ENCODE measurements around the gene NAT8L. TPM values are rescaled to one million over a fixed set of nuclear protein-coding genes. Genes with fewer than 3 reads are reported as not detected.
A peak's percentile ranks its signal among the peaks of the same experiment; 100 is the strongest.

NAT8L gene
- total and polyA plus RNA-seq, 2 of the 13 experiments (the other 11 are each of a cell fraction or from before 2014, with no cell fraction given) = 2.2 to 3.3 TPM

- peak; percentile 61; the same call in 1 of the 2 replicates for TF ChIP-seq ZFP91 (CRISPR knock-in tag; IDR thresholded peaks at IDR 0.05; ENCODE audit: borderline replicate concordance)
- no peak for TF ChIP-seq ZBTB33 (CRISPR knock-in tag; IDR thresholded peaks at IDR 0.05)
- TF ChIP-seq ZNF883 (CRISPR knock-in tag; IDR thresholded peaks at IDR 0.05; ENCODE audit: not compliant biosample characterization) = no peak
- 0 out of 2 replicates have a peak, but pooled peaks have one; percentile 49 for TF ChIP-seq ZNF501 (CRISPR knock-in tag; IDR thresholded peaks at IDR 0.05)
- peak; percentile 40; the same call in 1 of the 2 replicates for TF ChIP-seq MYC (CRISPR knock-in tag; IDR thresholded peaks at IDR 0.05; ENCODE audit: borderline replicate concordance)
- no peak for TF ChIP-seq ZNF576 (CRISPR knock-in tag; IDR thresholded peaks at IDR 0.05)
- TF ChIP-seq EED (CRISPR knock-in tag; IDR thresholded peaks at IDR 0.05) = no peak
- TF ChIP-seq PRMT3 (CRISPR knock-in tag; IDR thresholded peaks at IDR 0.05; ENCODE audit: borderline replicate concordance, low read depth) = 0 out of 2 replicates have a peak, but pooled peaks have one; percentile 4
- no peak for TF ChIP-seq SMAD9 (CRISPR knock-in tag; IDR thresholded peaks at IDR 0.05)
- TF ChIP-seq UBTF (CRISPR knock-in tag; IDR thresholded peaks at IDR 0.05) = peak; percentile 42; the same call in 1 of the 2 replicates
- TF ChIP-seq ZBTB8A (CRISPR knock-in tag; IDR thresholded peaks at IDR 0.05; ENCODE audit: borderline replicate concordance, low read depth) = no peak
- no peak for TF ChIP-seq MEIS1 (CRISPR knock-in tag; IDR thresholded peaks at IDR 0.05; ENCODE audit: borderline replicate concordance)
- TF ChIP-seq SIX4 (CRISPR knock-in tag; IDR thresholded peaks at IDR 0.05) = no peak
- no peak for TF ChIP-seq MAFG (CRISPR knock-in tag; IDR thresholded peaks at IDR 0.05)
- no peak for TF ChIP-seq GABPB1 (CRISPR knock-in tag; IDR thresholded peaks at IDR 0.05)
- no peak for TF ChIP-seq MAF1 (CRISPR knock-in tag; IDR thresholded peaks at IDR 0.05; ENCODE audit: borderline replicate concordance)
- 0 out of 2 replicates have a peak, but pooled peaks have one; percentile 12 for TF ChIP-seq ZNF512B (CRISPR knock-in tag; IDR thresholded peaks at IDR 0.05; ENCODE audit: borderline replicate concordance)
- no peak for TF ChIP-seq NFE2L2 (IDR thresholded peaks at IDR 0.05; ENCODE audit: low read length)
- TF ChIP-seq NFYB (CRISPR knock-in tag; IDR thresholded peaks at IDR 0.05) = 0 out of 2 replicates have a peak, but pooled peaks have one; percentile 2
- TF ChIP-seq SPEN (CRISPR knock-in tag; IDR thresholded peaks at IDR 0.05; ENCODE audit: low read depth) = no peak
These were observed 12.3 kb downstream of the NAT8L start (continued) for GRCh38 chr4:2071252-2071911.
